ENCODE results near the gene USP5. TPM values are rescaled to one million over a fixed set of nuclear protein-coding genes. Genes with fewer than 3 reads are reported as not detected.
A peak's percentile ranks its signal among the peaks of the same experiment; 100 is the strongest.

The USP5 gene
- polyA plus RNA-seq, 2 of the 4 experiments (the other 2 are of a cell fraction): 58.6 to 78.2 TPM

DNA sequence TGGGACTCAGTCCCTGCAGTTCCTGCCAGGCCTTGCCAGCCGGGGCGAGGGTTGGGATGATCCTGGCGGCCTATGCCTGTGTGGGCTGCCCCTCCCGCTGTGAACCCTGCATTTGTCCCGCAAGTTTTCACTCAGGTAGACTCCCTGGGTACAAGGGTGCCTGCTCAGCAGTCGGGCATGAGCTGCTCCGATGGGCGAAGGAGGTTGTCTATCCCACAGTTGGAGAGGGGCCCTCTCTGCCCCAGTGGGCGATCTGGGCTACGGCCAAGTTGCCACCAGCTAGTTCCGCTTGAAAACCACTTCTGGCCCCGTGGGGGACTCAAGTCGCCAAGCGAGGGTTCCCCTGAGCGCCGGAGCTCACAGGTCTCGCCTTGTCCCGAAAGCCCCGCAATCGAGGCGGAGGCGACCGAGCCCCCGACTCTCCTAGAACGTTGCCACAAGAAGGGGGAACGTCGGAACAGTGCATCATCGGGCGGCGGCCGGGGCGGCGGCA lies 15.0 kb downstream of the USP5 start:
- CTCF ChIA-PET: interaction anchor here (1.1 to 17.9 kb wide), 10 partner anchors 10 to 78 kb away, joined by 3 to 399 read pairs (median 44); partner anchors contain the start of genes ATN1, C12orf57, CDCA3 and ENO2
- peak overlapping the region; percentile 97 to 99 for H3K27ac ChIP-seq

GRCh38 chr12:6867413-6868210 lies 15.7 kb downstream of the USP5 start, which contains the start of gene TPI1:
TPI1 (plus strand) TSS chr12:6867531; CDS start chr12:6867567, 36 bp downstream.
- 2% methylated on average over 41 of the region's 86 CpGs for WGBS (ENCODE audit: missing lambda C conversion rate)
- no peak for TF ChIP-seq RFX5 (IDR thresholded peaks at IDR 0.05)
- TF ChIP-seq EP300 (IDR thresholded peaks at IDR 0.05): no peak
- TF ChIP-seq, protein P1, sequence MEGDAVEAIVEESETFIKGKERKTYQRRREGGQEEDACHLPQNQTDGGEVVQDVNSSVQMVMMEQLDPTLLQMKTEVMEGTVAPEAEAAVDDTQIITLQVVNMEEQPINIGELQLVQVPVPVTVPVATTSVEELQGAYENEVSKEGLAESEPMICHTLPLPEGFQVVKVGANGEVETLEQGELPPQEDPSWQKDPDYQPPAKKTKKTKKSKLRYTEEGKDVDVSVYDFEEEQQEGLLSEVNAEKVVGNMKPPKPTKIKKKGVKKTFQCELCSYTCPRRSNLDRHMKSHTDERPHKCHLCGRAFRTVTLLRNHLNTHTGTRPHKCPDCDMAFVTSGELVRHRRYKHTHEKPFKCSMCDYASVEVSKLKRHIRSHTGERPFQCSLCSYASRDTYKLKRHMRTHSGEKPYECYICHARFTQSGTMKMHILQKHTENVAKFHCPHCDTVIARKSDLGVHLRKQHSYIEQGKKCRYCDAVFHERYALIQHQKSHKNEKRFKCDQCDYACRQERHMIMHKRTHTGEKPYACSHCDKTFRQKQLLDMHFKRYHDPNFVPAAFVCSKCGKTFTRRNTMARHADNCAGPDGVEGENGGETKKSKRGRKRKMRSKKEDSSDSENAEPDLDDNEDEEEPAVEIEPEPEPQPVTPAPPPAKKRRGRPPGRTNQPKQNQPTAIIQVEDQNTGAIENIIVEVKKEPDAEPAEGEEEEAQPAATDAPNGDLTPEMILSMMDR (IDR thresholded peaks at IDR 0.05): no peak
- TF ChIP-seq, protein P2, sequence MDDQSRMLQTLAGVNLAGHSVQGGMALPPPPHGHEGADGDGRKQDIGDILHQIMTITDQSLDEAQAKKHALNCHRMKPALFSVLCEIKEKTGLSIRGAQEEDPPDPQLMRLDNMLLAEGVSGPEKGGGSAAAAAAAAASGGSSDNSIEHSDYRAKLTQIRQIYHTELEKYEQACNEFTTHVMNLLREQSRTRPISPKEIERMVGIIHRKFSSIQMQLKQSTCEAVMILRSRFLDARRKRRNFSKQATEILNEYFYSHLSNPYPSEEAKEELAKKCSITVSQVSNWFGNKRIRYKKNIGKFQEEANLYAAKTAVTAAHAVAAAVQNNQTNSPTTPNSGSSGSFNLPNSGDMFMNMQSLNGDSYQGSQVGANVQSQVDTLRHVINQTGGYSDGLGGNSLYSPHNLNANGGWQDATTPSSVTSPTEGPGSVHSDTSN (IDR thresholded peaks at IDR 0.05): peak; percentile 64
- no peak for TF ChIP-seq FOXS1 (CRISPR knock-in tag; IDR thresholded peaks at IDR 0.05)
- TF ChIP-seq JUN (IDR thresholded peaks at IDR 0.05): peak; percentile 98 to 99
- peak; percentile 24; the same call in 1 of the 2 replicates for TF ChIP-seq FOSB (CRISPR knock-in tag; IDR thresholded peaks at IDR 0.05)
- TF ChIP-seq, protein P3, sequence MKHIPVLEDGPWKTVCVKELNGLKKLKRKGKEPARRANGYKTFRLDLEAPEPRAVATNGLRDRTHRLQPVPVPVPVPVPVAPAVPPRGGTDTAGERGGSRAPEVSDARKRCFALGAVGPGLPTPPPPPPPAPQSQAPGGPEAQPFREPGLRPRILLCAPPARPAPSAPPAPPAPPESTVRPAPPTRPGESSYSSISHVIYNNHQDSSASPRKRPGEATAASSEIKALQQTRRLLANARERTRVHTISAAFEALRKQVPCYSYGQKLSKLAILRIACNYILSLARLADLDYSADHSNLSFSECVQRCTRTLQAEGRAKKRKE (CRISPR knock-in tag; IDR thresholded peaks at IDR 0.05; ENCODE audit: low read depth): no peak
- TF ChIP-seq ZFP36 (IDR thresholded peaks at IDR 0.05; ENCODE audit: borderline replicate concordance, partially characterized antibody): no peak
- TF ChIP-seq POLR2AphosphoS2 (conservative IDR thresholded peaks at IDR 0.05; ENCODE audit: low read length): no peak
- 0 out of 2 replicates have a peak, but pooled peaks have one; percentile 6 for TF ChIP-seq RNF2 (IDR thresholded peaks at IDR 0.05; ENCODE audit: borderline replicate concordance, low read depth)
- TF ChIP-seq SMC3 (IDR thresholded peaks at IDR 0.05): no peak
- TF ChIP-seq GATA3 (IDR thresholded peaks at IDR 0.05; ENCODE audit: borderline replicate concordance): no peak
- TF ChIP-seq NPAS2 (CRISPR knock-in tag; IDR thresholded peaks at IDR 0.05; ENCODE audit: borderline replicate concordance): no peak
- TF ChIP-seq KDM5A (IDR thresholded peaks at IDR 0.05): no peak
- no peak for TF ChIP-seq EHF (CRISPR knock-in tag; IDR thresholded peaks at IDR 0.05)
- TF ChIP-seq MYC (IDR thresholded peaks at IDR 0.05; ENCODE audit: borderline replicate concordance, low read length): no peak
- TF ChIP-seq PHF8 (IDR thresholded peaks at IDR 0.05; ENCODE audit: borderline replicate concordance, low read depth): peak; percentile 98
- no peak for TF ChIP-seq HDAC2 (IDR thresholded peaks at IDR 0.05)
- TF ChIP-seq ZSCAN20 (CRISPR knock-in tag; IDR thresholded peaks at IDR 0.05): no peak
- no peak for TF ChIP-seq CBX8 (IDR thresholded peaks at IDR 0.05)
- no peak for TF ChIP-seq JUNB (IDR thresholded peaks at IDR 0.05)

More for the DNA sequence above, 15.0 kb downstream of the USP5 start:
- peaks cover 41% of the 10 kb centered on the region for H3K4me1 ChIP-seq
- FAIRE-seq (no peak), ATAC-seq (peak; percentile 7 to 14; a peak in 5 of 6 replicates), DNase-seq (ENCODE audit: low read depth in 1 of 2, low spot score in 1 of 2) (no peak)
- H3K4me3 ChIP-seq: peak overlapping the region; percentile 100
- POLR2A ChIA-PET: interaction anchor here (1.1 to 4.8 kb wide), 12 partner anchors 8 to 114 kb away, joined by 4 to 74 read pairs (median 9); partner anchors contain the start of genes C12orf57, CDCA3, MLF2 and PTMS
- TF ChIP-seq, protein P2 (IDR thresholded peaks at IDR 0.05): no peak
- TF ChIP-seq, protein P1 (IDR thresholded peaks at IDR 0.05): no peak
- TF ChIP-seq POLR2AphosphoS2 (conservative IDR thresholded peaks at IDR 0.05; ENCODE audit: low read length) (no peak), HOXB5 (CRISPR knock-in tag; IDR thresholded peaks at IDR 0.05) (no peak), HOXB13 (CRISPR knock-in tag; IDR thresholded peaks at IDR 0.05; ENCODE audit: low read depth) (no peak), JUN (IDR thresholded peaks at IDR 0.05) (no peak)
- peak overlapping the region; percentile 100 for H3K4me2 ChIP-seq
- H3K9me3 ChIP-seq: no peaks in the 10 kb centered on the region
- WGBS (ENCODE audit: missing lambda C conversion rate): 10% methylated on average over 15 of the region's 33 CpGs

More at GRCh38 chr12:6867413-6868210, 15.7 kb downstream of the USP5 start, which contains the start of gene TPI1:
- CTCF ChIA-PET: interaction anchor here (0.6 to 17.9 kb wide), 15 partner anchors 9 to 101 kb away, joined by 3 to 399 read pairs (median 24); partner anchors contain the start of genes ATN1, C12orf57, CDCA3 and ENO2
- H3K4me2 ChIP-seq: peak within 1 kb of the TSS; percentile 100
- FAIRE-seq (no peak), DNase-seq (ENCODE audit: low read depth in 1 of 2, low spot score in 1 of 2) (peak; percentile 77 to 85), ATAC-seq (peak; percentile 45 to 71)
- H3K4me3 ChIP-seq: peak within 1 kb of the TSS; percentile 100
- peak within 1 kb of the TSS; percentile 97 to 99 for H3K27ac ChIP-seq
- H3K9me3 ChIP-seq: no peaks in the 10 kb centered on the region
- peaks cover 42% of the 10 kb centered on the region for H3K4me1 ChIP-seq
- POLR2A ChIA-PET: interaction anchor here (0.5 to 4.8 kb wide), 15 partner anchors 9 to 178 kb away, joined by 4 to 74 read pairs (median 8); partner anchors contain the start of genes C12orf57, CDCA3, MLF2 and PTMS

Measured in A549 (cell line).